NCI-H526 treated with DMSO at 0.1 percent for 48 hours (cell line): ENCODE data around the gene CSNK2A3.

ENCODE experiments used
- DNase-seq: peaks from one replicate; lab custom pipeline; 2025; lab: John Stamatoyannopoulos, UW

The CSNK2A3 gene

GRCh38 chr11:11335043-11335442, 18.0 kb downstream of the CSNK2A3 start:
- DNase-seq: no peak

DNA sequence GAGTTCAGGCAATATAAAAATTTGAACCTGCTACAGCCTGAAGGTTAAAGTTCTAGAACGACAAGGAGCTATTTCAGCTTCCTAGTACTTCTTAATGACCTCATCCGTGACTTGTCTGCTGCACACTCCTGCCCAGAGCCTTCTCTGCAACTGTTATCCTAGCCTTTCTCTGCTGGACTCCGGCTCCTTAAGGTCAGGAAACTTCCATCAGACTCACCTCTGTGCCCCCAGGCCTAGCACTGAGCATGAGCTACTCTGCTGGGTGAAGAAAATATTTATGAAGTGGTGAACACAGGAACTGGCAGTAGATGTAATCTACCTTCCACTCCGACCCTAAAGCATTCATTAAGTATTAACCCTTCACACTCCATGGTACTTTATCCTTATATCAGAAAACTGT, 18.4 kb downstream of the CSNK2A3 start:
- DNase-seq: no peak

DNA sequence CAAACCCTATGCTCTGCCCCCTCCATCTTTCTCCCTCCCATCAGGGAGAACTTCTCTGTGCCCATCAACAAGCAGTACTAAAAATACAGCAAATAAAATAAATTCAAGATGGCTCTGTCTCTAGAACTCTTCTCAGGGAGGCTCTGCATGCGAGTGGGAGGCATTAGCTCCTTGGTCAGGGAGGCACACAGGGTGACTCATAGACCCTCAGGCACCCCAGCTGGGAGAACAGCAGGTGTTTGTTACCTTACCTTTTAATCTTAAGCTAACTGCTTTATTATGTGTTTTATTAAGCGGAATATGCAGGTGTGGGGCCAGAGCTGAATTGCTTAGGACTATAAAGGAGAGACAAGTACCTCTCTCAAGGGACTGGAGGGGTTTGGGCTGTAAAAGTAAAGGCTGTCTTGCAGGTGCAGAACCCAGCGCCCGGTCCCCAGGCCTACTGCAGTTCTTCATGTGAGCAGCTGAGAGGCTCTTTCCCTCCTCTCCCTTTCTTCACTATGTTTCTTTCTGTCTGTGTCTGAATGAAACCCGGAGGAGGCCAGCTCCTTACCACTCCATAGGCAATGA, 20.8 kb downstream of the CSNK2A3 start:
- DNase-seq: no peak

GRCh38 chr11:11329062-11329806, 23.8 kb downstream of the CSNK2A3 start:
- no peak for DNase-seq

DNA sequence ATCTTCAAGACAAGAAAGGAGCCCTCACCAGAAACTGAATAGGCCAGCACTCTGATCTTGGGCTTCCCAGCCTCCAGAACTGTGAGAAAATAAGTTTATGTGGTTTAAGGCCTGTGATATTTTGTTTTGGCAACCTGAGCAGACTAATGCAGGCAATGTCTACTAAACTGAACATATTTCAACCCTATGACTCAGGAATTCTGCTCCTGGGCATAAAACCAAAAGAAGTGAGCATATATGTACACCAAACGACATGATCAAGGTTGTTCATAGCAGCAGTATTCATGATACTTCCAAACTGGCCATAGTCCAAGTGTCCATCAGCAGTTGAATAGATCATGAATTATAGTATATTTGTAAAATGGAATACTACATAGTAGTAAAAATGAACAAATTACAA, 29.0 kb downstream of the CSNK2A3 start:
- DNase-seq: no peak

DNA sequence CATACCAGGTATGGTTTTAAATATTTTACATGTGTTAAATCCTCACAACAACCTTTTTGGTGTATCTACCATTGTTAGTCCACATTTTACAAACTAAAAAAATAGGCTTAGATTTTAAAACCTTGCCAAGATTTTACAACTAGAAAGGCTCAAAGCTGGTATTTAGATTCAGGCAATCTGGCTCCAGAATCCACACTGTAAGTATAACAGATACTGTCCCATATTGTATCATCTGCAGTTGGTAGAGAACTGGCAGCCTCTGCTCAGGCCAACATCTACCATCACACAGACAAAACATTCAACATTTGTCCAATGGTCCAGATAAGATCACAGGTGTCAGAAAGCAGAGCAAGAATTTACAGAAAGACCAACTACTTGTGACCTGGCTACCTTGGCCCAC, 30.9 kb downstream of the CSNK2A3 start:
- no peak for DNase-seq

DNA sequence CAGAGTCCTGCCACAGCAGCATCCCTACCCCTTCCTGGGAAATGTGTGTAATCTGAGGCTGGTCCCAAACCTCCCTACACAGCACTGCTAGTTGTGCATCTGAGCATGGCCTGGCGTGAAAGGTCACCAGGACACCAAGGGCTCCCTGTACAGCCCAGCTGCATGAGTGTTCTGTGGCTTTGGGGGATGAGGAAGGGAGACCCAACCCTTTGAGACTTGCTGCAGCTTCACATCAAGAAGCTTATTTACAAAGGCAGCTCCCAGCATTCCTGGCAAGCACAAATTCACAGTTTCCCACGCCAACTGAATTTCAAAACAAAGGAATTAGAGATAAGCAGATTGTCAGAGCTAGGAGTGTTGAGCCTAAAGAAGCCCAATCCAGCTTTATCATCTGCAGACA, 32.2 kb downstream of the CSNK2A3 start:
- DNase-seq: no peak

DNA sequence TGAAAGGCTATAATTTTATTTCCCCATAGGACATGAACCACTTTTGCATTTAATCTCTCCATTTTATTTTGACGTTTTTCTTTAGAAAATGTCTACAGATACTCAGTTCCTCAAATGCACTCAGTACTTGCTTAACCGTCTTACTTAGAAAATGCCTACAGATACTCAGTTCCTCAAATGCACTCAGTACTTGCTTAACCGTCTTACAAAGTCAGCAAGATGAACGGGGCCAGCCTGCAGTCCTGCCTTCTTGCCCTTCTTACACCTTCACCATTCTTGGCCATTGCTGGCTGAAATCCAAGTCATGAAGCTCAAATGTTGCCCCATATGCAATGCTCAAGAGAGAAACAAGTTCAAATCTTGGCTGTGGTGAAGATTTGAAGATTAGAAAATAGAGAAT, 34.1 kb downstream of the CSNK2A3 start:
- DNase-seq: no peak

GRCh38 chr11:11318461-11318860, 34.6 kb downstream of the CSNK2A3 start:
- DNase-seq: no peak

DNA sequence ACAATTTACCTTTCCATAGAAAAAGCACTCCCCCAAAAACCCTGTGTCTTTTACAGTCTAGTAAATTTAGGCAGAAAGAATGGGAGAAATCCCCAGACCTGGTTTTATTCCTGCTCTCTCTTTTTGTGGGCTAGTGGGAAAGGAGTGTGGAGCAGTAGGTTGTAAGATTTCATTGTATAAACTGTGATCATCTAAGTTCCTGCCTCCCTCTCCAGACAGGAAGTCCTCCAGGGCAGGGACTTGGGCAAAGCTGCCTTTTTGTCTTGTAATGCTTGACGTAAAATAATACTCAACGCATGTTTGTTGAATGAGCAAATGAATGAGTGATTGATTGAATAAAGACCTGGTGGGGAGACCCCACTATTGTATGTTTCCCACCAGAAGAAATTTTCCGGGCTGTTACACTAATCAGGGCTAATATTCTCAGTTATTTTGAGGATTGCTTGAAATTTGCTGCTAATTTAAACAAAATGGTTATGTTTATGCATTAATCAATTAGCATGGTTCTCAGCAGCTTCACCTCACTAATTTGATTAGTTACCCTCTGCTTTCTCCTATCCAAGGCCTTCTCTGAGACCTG, 36.3 kb downstream of the CSNK2A3 start:
- no peak for DNase-seq

DNA sequence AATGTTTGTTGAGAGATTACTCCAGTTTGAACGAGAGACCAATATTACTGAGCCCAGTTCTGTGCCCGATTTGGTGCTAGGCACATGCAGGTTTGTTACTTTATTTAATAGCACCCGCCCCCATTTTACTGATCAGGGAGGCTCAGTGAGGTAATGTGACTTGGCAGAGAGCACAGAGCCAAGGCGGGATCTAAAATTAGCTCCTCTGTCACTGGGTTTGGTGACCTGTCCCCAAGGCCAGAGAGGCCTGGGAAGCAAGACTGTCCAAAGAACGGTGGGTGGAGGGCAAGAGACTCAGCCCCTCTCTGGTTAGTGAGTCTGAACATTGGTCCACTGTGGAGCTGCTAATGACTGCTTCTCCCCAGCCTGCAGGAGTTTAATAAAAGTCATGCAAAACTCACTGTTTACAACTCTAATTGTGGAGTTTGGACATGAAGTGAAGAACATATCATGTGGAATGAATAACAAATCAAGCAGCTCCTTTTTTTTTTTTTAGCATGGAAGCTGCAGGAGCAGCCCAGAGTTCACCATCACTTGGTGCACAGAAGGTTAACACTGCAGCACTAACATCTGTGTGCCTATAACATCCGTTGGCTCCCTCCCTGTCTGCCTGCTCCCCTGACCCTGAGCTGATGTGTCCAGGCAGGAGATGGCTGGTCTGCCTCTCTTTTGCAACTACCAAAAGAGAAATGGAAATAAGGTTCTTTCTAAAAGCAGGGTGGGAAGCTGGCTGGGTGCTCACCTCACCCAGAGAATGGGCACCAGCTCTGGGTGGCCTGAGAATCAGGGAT, 39.0 kb downstream of the CSNK2A3 start:
- no peak for DNase-seq

- DNase-seq: no peak
Measured at GRCh38 chr11:11313426-11313825, 39.6 kb downstream of the CSNK2A3 start.

- DNase-seq: no peak
Measured at GRCh38 chr11:11312738-11313137, 40.3 kb downstream of the CSNK2A3 start.

DNA sequence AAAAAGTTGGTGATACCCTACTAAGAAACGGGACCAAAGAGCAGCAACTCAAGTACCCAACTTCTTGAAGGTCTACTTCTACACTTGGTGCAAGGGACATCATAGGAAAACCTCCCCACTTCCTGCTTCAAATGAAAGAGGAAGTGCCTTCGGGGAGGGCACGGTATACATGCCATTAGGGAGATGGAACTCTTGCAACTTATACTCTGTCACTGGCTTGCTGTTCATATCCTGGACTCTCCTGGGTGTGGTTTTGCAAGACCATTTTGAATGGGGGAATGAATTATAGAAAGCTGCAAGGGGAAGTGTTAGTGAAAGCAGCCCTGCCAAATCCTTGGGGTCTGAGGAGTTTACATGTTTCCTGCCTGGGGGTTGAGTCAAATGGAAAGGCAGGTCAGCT, 41.9 kb downstream of the CSNK2A3 start:
- DNase-seq: no peak

DNA sequence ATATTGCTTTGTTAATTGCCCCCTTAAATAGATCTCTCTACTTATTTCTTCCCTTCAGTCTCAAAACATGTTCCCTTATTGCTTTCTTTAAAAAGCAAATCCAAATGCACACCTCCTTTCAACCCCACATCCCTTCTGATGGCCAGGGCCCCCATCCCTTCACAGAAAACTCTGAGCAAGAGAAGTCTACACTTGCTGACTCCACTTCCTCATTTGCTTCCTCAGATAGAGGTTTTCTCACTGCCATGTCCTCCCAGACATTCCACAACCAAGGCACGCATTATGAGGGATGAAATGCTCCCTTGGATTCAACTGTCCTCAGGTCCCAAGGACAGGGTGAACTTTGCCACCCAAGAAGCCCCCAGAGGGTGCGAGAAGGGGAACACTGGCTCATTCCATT, 43.1 kb downstream of the CSNK2A3 start:
- no peak for DNase-seq

DNA sequence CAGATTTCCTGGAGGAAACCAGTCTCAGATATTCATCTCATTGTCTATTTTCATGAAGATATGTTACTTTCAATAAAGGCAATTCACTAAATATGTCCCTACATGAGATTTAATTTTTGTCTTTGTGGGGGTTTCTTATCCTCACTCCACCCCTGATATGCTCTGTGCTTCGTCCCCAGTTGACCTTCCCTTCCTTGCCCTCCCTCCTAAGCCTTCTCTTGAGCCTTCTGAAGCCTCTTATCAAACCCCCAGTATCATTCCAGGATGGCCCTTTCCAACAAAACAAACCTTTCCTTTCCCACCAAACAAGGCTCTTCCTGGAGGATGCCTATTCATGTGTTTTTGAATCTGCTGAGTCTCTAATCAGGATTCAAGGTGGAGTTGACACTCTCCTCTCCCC, 44.8 kb downstream of the CSNK2A3 start:
- DNase-seq: no peak

DNA sequence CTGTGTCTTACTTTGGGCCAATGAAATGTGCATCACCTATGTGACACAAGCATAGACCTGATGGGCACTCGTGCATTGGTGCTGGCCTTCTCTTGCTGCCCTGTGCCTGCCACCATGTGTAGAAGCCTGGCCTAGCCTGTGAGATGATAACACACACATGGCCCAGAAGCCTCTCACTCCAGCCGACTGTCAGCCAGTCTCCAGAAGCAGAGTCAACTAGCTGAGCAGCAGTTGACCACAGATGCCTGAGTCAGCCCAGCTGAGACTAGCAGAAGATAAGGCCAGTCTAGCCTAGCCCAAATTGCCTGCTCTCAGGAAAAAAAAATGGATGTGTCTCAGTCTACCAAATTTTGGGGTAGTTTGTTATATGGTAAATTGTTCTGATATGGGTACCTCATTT, 46.2 kb downstream of the CSNK2A3 start:
- no peak for DNase-seq

GRCh38 chr11:11304550-11304949, 48.5 kb downstream of the CSNK2A3 start:
- DNase-seq: no peak

GRCh38 chr11:11302565-11302964, 50.5 kb downstream of the CSNK2A3 start:
- DNase-seq: no peak
